Upper lobe of left lung (tissue), 6 donors: Measurements from ENCODE around the gene KTI12. TPM values are rescaled to one million over a fixed set of nuclear protein-coding genes. Genes with fewer than 3 reads are reported as not detected.
"Not testable (repeated sequence)": the region's sequence is repeated elsewhere in the genome, so short reads cannot be mapped to it uniquely, and the experiment has no call there.

ENCODE experiments used
- ATAC-seq, 2 donors: fragments of 200-7000 bp; cut with Tn5 transposase; one replicate each; pipeline ENCODE4 v1.9.1; 2022; ENCODE audit warnings: mild to moderate bottlenecking in 2 of 2, moderate library complexity in 2 of 2; ENCODE audit not compliant: low FRiP score in 2 of 2
- DNase-seq, 2 donors: peaks; one replicate each; pipeline ENCODE4 v3.0.0-alpha.2; 2019 to 2020
- H3K27ac ChIP-seq, 4 donors: fragments of 200-600 bp; sonication (generic); one replicate each; pipeline ENCODE4 v1.5.1; 2016 to 2019
- H3K27me3 ChIP-seq, 4 donors: fragments of 200-600 bp; sonication (generic); one replicate each; pipeline ENCODE4 v1.5.1; 2017 to 2019
- H3K36me3 ChIP-seq, 4 donors: fragments of 200-600 bp; sonication (generic); one replicate each; pipeline ENCODE4 v1.5.1; 2016 to 2019
- H3K4me1 ChIP-seq, 4 donors: fragments of 200-600 bp; sonication (generic); one replicate each; pipeline ENCODE4 v1.5.1; 2018 to 2019
- H3K4me3 ChIP-seq, 4 donors: fragments of 200-600 bp; sonication (generic); one replicate each; pipeline ENCODE4 v1.5.1; 2017 to 2019; ENCODE audit warnings: mild to moderate bottlenecking in 2 of 4, moderate library complexity in 1 of 4
- H3K9me3 ChIP-seq, 4 donors: fragments of 200-600 bp; sonication (generic); one replicate each; pipeline ENCODE4 v1.5.1; 2018 to 2019
- CTCF ChIP-seq, 6 experiments: fragments of 450-650 bp in 4 of 6; fragments of 200-600 bp in 2 of 6; sonication (generic) in 2 of 6; IDR thresholded peaks; one replicate each; pipeline ENCODE4 v1.5.1; 2016 to 2019; ENCODE audit warnings: antibody characterized with exemption in 6 of 6
- EP300 ChIP-seq, 4 donors: sonication (generic); formaldehyde crosslinking; IDR thresholded peaks; one replicate each; pipeline ENCODE4 v1.5.1; 2017; ENCODE audit warnings: antibody characterized with exemption in 4 of 4, control low read depth in 2 of 4
- POLR2A ChIP-seq, 4 donors: fragments of 450-650 bp; IDR thresholded peaks; one replicate each; pipeline ENCODE4 v1.5.1; 2016 to 2017; ENCODE audit warnings: antibody characterized with exemption in 4 of 4, mild to moderate bottlenecking in 2 of 4
- POLR2AphosphoS5 ChIP-seq, 2 donors: sonication (generic); formaldehyde crosslinking; IDR thresholded peaks; one replicate each; pipeline ENCODE4 v1.5.1; 2017; ENCODE audit warnings: antibody characterized with exemption in 2 of 2
- WGBS, 2 donors: methylation state at CpG; one replicate each; pipeline ENCODE4 v1.1.5; 2017 to 2018; 5-methylcytosine and 5-hydroxymethylcytosine counted together
- total RNA-seq, 6 donors: library from RNA; depleted of rRNA in 4 of 6; stranded (reverse); fragments of >200 nt in 4 of 6; gene quantifications; one replicate each; pipeline versions ENCODE4 v1.1.0 to v1.2.1, GENCODE V29; 2016 to 2021
- donor health status: DM: no; HTN: no; CAD: no; lungs with moderate emphysema.
- donor health status: DM: no; HTN: yes; CAD: no; lungs with severe emphysema.

The KTI12 gene
- total RNA-seq, 6 donors from 2014 or later, result 2.6 to 11.6 (median 7.3) TPM

GRCh38 chr1:52022133-52022532 lies 11.5 kb downstream of the KTI12 start:
- ATAC-seq (no peak), DNase-seq (no peak)
- Histone ChIP-seq H3K36me3 (peaks cover 7 to 72% (median 43%) of the 10 kb centered on the region in 4 donors), H3K4me3 (no peak overlapping the region), H3K27me3 (no peaks in the 10 kb centered on the region), H3K9me3 (no peaks in the 10 kb centered on the region), H3K27ac (no peak overlapping the region), H3K4me1 (no peaks in the 10 kb centered on the region)
- WGBS, 2 donors, result 79 to 91% methylated on average over 2 of the region's 2 CpGs
- TF ChIP-seq POLR2A (IDR thresholded peaks at IDR 0.05) (no peak), POLR2AphosphoS5 (IDR thresholded peaks at IDR 0.05) (no peak), EP300 (IDR thresholded peaks at IDR 0.05) (no peak), CTCF (IDR thresholded peaks at IDR 0.05) (no peak)

- H3K4me1 ChIP-seq, result peaks cover 0 to 4% (median 2%) of the 10 kb centered on the region in 4 donors
- 89 to 91% methylated on average over 7 of the region's 7 CpGs for WGBS, 2 donors
- ATAC-seq (no peak), DNase-seq (no peak)
- TF ChIP-seq POLR2AphosphoS5 (IDR thresholded peaks at IDR 0.05), result no peak
- no peak for TF ChIP-seq EP300 (IDR thresholded peaks at IDR 0.05)
- TF ChIP-seq POLR2A (IDR thresholded peaks at IDR 0.05), result no peak
- TF ChIP-seq CTCF (IDR thresholded peaks at IDR 0.05), result no peak
- H3K36me3 ChIP-seq, result no peaks in the 10 kb centered on the region
- no peak overlapping the region for H3K27ac ChIP-seq
- H3K4me3 ChIP-seq, result no peak overlapping the region
- no peaks in the 10 kb centered on the region for H3K27me3 ChIP-seq
- no peaks in the 10 kb centered on the region for H3K9me3 ChIP-seq
These were observed 25.4 kb downstream of the KTI12 start for GRCh38 chr1:52008071-52008809.

GRCh38 chr1:52007215-52008002 lies 26.2 kb downstream of the KTI12 start:
- Histone ChIP-seq H3K27ac (no peak overlapping the region), H3K9me3 (no peaks in the 10 kb centered on the region), H3K4me1 (peaks cover 0 to 4% (median 2%) of the 10 kb centered on the region in 4 donors), H3K27me3 (no peaks in the 10 kb centered on the region), H3K4me3 (no peak overlapping the region), H3K36me3 (no peaks in the 10 kb centered on the region)
- ATAC-seq (peak in 1 of 2 donors; percentile 39), DNase-seq (no peak)
- no peak for TF ChIP-seq CTCF (IDR thresholded peaks at IDR 0.05)
- no peak for TF ChIP-seq POLR2AphosphoS5 (IDR thresholded peaks at IDR 0.05)
- no peak for TF ChIP-seq POLR2A (IDR thresholded peaks at IDR 0.05)
- no peak for TF ChIP-seq EP300 (IDR thresholded peaks at IDR 0.05)
- WGBS, 2 donors, result 48 to 65% methylated on average over 4 to 5 of the region's 5 CpGs

- ATAC-seq, H3K36me3 ChIP-seq, H3K27ac ChIP-seq, DNase-seq, H3K4me3 ChIP-seq, H3K27me3 ChIP-seq, H3K9me3 ChIP-seq, H3K4me1 ChIP-seq: not testable (repeated sequence)
- 39 to 49% methylated on average over 3 to 5 of the region's 5 CpGs for WGBS, 2 donors
These were observed 27.5 kb downstream of the KTI12 start for GRCh38 chr1:52006081-52006553.

GRCh38 chr1:52005548-52005947 lies 28.1 kb downstream of the KTI12 start:
- ATAC-seq, H3K27ac ChIP-seq, H3K9me3 ChIP-seq, H3K27me3 ChIP-seq, H3K4me3 ChIP-seq, H3K4me1 ChIP-seq, DNase-seq, H3K36me3 ChIP-seq: not testable (repeated sequence)
- 46 to 63% methylated on average over 3 of the region's 3 CpGs for WGBS, 2 donors
